PC-3 (cell line): ENCODE measurements around the gene GPS1.

Experiments used
- EZH2 ChIP-seq: fragments of 300-600 bp; sonication (generic); IDR thresholded peaks from one replicate; pipeline ENCODE4 v1.6.1; 2017; ENCODE audit warnings: antibody characterized with exemption, mild to moderate bottlenecking, low read length; ENCODE audit not compliant: unreplicated experiment
- TF ChIP-seq, protein P1 (sequence below): fragments of 300-600 bp; sonication (generic); conservative IDR thresholded peaks from 2 replicates; pipeline ENCODE4 v1.5.1; 2017; ENCODE audit warnings: antibody characterized with exemption, low read depth, mild to moderate bottlenecking, low read length

DNA sequence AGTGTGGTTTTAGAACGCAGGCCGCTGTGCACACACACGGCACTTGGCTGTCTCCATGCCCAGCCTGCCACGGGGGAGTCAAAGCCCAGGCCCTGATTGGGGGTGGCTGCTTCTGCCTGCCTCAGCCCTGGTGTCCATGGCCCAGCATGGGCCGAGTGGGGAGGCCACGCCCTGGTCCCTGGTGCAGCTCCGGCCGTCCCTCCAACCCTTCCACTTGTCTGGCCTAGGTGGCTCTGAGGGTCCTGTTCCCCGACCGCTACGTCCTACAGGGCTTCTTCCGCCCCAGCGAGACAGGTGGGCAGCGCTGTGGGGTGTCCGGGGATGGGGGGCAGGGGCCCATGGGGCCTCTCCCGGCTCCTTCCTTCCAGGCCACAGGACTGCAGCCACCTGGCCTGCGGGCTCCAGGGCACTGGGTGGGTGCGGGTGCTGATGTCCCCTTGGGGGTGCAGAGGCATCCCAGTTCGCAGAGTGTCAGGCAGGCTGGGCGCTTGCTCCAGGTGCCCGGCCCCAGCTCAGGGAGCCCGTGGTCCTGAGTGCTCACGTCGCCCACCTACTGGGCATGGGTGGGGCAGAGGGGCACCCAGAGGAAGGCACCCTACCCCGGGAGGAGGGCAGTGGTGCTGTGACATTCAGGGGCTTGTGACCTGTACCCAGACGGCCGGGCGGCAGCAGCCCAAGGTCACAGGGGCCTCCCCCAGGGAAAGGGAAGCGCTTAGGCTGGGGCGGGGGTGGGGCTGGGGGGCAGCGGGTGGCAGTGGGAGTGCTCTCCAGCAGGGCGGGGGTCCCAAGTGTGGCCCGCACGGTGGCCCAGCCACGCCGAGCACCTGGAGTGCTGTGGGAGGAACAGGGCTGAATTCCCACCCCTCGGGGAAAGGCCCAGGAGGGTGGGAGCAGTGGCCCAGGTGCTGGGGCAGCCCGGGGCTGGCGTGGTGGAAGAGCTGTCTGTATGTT, 40.8 kb upstream of the GPS1 start:
- TF ChIP-seq, protein P1, sequence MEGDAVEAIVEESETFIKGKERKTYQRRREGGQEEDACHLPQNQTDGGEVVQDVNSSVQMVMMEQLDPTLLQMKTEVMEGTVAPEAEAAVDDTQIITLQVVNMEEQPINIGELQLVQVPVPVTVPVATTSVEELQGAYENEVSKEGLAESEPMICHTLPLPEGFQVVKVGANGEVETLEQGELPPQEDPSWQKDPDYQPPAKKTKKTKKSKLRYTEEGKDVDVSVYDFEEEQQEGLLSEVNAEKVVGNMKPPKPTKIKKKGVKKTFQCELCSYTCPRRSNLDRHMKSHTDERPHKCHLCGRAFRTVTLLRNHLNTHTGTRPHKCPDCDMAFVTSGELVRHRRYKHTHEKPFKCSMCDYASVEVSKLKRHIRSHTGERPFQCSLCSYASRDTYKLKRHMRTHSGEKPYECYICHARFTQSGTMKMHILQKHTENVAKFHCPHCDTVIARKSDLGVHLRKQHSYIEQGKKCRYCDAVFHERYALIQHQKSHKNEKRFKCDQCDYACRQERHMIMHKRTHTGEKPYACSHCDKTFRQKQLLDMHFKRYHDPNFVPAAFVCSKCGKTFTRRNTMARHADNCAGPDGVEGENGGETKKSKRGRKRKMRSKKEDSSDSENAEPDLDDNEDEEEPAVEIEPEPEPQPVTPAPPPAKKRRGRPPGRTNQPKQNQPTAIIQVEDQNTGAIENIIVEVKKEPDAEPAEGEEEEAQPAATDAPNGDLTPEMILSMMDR = no peak
- no peak for TF ChIP-seq EZH2
